GM18873 (cell line): ENCODE measurements around the gene CCND2.

Source experiments
- ATAC-seq: cut with Tn5 transposase; IDR thresholded peaks from one replicate; pipeline ENCODE4 v1.9.1; 2021; ENCODE audit warnings: mild to moderate bottlenecking, moderate library complexity, moderate number of reproducible peaks; ENCODE audit not compliant: unreplicated experiment, low FRiP score

CCND2 gene

GRCh38 chr12:4256043-4256826 is 17.3 kb upstream of the CCND2 start:
- ATAC-seq = no peak

- no peak for ATAC-seq
Observed at GRCh38 chr12:4257442-4257841, 16.1 kb upstream of the CCND2 start.

- ATAC-seq = no peak
Observed at GRCh38 chr12:4259099-4259498, 14.5 kb upstream of the CCND2 start.

- ATAC-seq = no peak
Observed at GRCh38 chr12:4261655-4262054, 11.9 kb upstream of the CCND2 start.

GRCh38 chr12:4265280-4265679 is 8.3 kb upstream of the CCND2 start:
- no peak for ATAC-seq

GRCh38 chr12:4266990-4267389 is 6.6 kb upstream of the CCND2 start:
- ATAC-seq = no peak

- no peak for ATAC-seq
Observed at GRCh38 chr12:4267704-4268328, 5.7 kb upstream of the CCND2 start.

- ATAC-seq = no peak
Observed at GRCh38 chr12:4268329-4269181, 5.0 kb upstream of the CCND2 start.

- no peak for ATAC-seq
Observed at GRCh38 chr12:4269279-4269991, 4.1 kb upstream of the CCND2 start.

- ATAC-seq = no peak
Observed at GRCh38 chr12:4270016-4270830, 3.3 kb upstream of the CCND2 start.

- no peak for ATAC-seq
Observed at GRCh38 chr12:4270831-4271716, 2.5 kb upstream of the CCND2 start.

- peak; percentile 37 for ATAC-seq
Observed at GRCh38 chr12:4271717-4272423, 1.7 kb upstream of the CCND2 start.

- peak; percentile 6 for ATAC-seq
Observed at GRCh38 chr12:4272424-4273272, 914 bp upstream of the CCND2 start.

- ATAC-seq = no peak
Observed at GRCh38 chr12:4273273-4273651, 300 bp upstream of the CCND2 start.

GRCh38 chr12:4274396-4275015 is 944 bp downstream of the CCND2 start:
- no peak for ATAC-seq

GRCh38 chr12:4275016-4275869 is 1.7 kb downstream of the CCND2 start:
- no peak for ATAC-seq
